ENCODE measurements around the gene ZBTB43. TPM values are rescaled to one million over a fixed set of nuclear protein-coding genes. Genes with fewer than 3 reads are reported as not detected.
A peak's percentile ranks its signal among the peaks of the same experiment; 100 is the strongest.

The ZBTB43 gene, protein sequence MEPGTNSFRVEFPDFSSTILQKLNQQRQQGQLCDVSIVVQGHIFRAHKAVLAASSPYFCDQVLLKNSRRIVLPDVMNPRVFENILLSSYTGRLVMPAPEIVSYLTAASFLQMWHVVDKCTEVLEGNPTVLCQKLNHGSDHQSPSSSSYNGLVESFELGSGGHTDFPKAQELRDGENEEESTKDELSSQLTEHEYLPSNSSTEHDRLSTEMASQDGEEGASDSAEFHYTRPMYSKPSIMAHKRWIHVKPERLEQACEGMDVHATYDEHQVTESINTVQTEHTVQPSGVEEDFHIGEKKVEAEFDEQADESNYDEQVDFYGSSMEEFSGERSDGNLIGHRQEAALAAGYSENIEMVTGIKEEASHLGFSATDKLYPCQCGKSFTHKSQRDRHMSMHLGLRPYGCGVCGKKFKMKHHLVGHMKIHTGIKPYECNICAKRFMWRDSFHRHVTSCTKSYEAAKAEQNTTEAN
- 15.6 to 18.8 TPM (median 17.7 TPM) in 3 replicates for total RNA-seq
- long read RNA-seq, full-length matches to known transcripts, result 9 of 10 reads
- long read RNA-seq, partial matches to known transcripts, result 0 of 10 reads
- long read RNA-seq, other reads (novel, unspliced or antisense), result 1 of 10 reads

- Mint-ChIP-seq H3K4me1 (ENCODE audit: low read depth) (peaks cover 37% of the 10 kb centered on the region), H3K27ac (ENCODE audit: unreplicated experiment) (peak within 1 kb of the TSS; percentile 95), H3K4me3 (ENCODE audit: unreplicated experiment) (peak within 1 kb of the TSS; percentile 91), H3K9me3 (ENCODE audit: low read depth) (no peaks in the 10 kb centered on the region), H3K36me3 (ENCODE audit: low read depth) (no peaks in the 10 kb centered on the region), H3K27me3 (ENCODE audit: low read depth) (no peaks in the 10 kb centered on the region)
- TF ChIP-seq CTCF (IDR thresholded peaks at IDR 0.05), result no peak
- DNase-seq (ENCODE audit: low spot score), result peak; percentile 98
Measured at GRCh38 chr9:126804696-126805553, at the start of gene ZBTB43. Gene ZBTB43 (plus strand): TSS chr9:126805040. CDS start chr9:126832510, 27,470 bp downstream.

DNA sequence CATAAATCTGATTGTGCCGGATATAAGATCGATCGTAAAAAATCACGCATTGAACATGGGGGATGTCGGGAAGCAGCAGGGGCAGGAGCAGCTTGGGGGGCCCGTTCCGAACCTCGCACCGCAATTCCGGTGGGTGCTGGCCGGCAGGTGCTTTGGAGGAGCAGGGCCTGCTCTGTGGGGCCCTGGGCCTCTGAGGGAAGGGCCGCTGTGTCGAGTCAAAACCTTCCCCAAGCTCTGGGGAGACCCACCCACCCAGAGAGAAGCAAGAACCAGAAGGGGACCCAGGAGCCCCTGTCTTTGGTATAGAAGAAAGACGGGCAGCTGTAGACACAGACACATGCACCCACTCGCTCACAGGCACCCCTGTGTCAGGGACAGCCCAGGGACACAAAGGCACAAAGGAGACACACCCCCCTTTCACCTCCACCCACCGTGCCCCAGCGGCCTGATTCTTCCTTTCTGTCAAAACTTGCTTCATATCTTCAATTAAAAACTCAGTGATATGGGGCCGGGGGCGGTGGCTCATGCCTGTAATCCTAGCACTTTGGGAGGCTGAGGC, 49.4 kb upstream of the ZBTB43 start:
- H3K27ac Mint-ChIP-seq (ENCODE audit: unreplicated experiment), result no peak overlapping the region
- no peak for TF ChIP-seq CTCF (IDR thresholded peaks at IDR 0.05)
- no peaks in the 10 kb centered on the region for H3K9me3 Mint-ChIP-seq (ENCODE audit: low read depth)
- H3K36me3 Mint-ChIP-seq (ENCODE audit: low read depth), result no peaks in the 10 kb centered on the region
- DNase-seq (ENCODE audit: low spot score), result no peak
- H3K4me3 Mint-ChIP-seq (ENCODE audit: unreplicated experiment), result no peak overlapping the region
- no peaks in the 10 kb centered on the region for H3K4me1 Mint-ChIP-seq (ENCODE audit: low read depth)
- H3K27me3 Mint-ChIP-seq (ENCODE audit: low read depth), result peaks cover 31% of the 10 kb centered on the region

DNA sequence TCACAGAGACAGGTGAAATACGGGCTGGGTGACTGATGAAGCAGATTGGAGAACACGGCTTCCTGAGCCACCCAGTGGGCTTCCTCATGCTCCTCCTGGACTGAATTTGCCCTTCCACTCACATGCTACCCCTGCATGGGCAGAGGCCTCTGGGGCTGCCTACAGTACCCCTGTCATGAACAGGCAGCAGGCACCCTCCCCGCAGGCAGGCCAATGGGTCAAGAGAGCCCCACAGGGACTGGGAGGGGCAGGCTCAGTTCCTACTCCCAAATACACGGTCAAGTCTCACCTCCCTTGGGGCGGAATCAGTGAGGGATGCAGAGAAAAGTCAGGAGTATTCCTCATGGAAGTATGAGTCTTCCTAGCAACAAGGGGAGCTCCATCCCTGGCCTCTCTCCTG, 48.6 kb upstream of the ZBTB43 start:
- Mint-ChIP-seq H3K27me3 (ENCODE audit: low read depth) (peaks cover 24% of the 10 kb centered on the region), H3K36me3 (ENCODE audit: low read depth) (no peaks in the 10 kb centered on the region), H3K27ac (ENCODE audit: unreplicated experiment) (no peak overlapping the region), H3K4me3 (ENCODE audit: unreplicated experiment) (no peak overlapping the region), H3K4me1 (ENCODE audit: low read depth) (no peaks in the 10 kb centered on the region), H3K9me3 (ENCODE audit: low read depth) (no peaks in the 10 kb centered on the region)
- no peak for TF ChIP-seq CTCF (IDR thresholded peaks at IDR 0.05)
- no peak for DNase-seq (ENCODE audit: low spot score)

- no peak overlapping the region for H3K4me3 Mint-ChIP-seq (ENCODE audit: unreplicated experiment)
- no peak for DNase-seq (ENCODE audit: low spot score)
- no peak overlapping the region for H3K27ac Mint-ChIP-seq (ENCODE audit: unreplicated experiment)
- TF ChIP-seq CTCF (IDR thresholded peaks at IDR 0.05), result no peak
- H3K4me1 Mint-ChIP-seq (ENCODE audit: low read depth), result no peaks in the 10 kb centered on the region
- H3K36me3 Mint-ChIP-seq (ENCODE audit: low read depth), result no peaks in the 10 kb centered on the region
- H3K27me3 Mint-ChIP-seq (ENCODE audit: low read depth), result peaks cover 22% of the 10 kb centered on the region
- no peaks in the 10 kb centered on the region for H3K9me3 Mint-ChIP-seq (ENCODE audit: low read depth)
Measured at GRCh38 chr9:126756876-126757415, 47.9 kb upstream of the ZBTB43 start.
